ENCODE data around the gene LAPTM5. TPM values are rescaled to one million over a fixed set of nuclear protein-coding genes. Genes with fewer than 3 reads are reported as not detected.

Gene LAPTM5
- total and polyA plus RNA-seq, 2 of the 8 experiments (the other 6 are each of a cell fraction or from before 2014, with no cell fraction given): 0.37 to 1.4 TPM

GRCh38 chr1:30768830-30769718 is 11.5 kb upstream of the LAPTM5 start:
- Histone ChIP-seq H3K56ac (replicated peaks; ENCODE audit: insufficient read length, low read depth, low read length) (no peak overlapping the region), H3K79me1 (ENCODE audit: low read depth, low read length) (no peaks in the 10 kb centered on the region), H3K9ac (replicated peaks in 1 of 4; ENCODE audit: extremely low read depth in 1 of 4, low read depth in 3 of 4, low read length in 3 of 4) (no peak overlapping the region), H4K8ac (ENCODE audit: extremely low read depth, insufficient read depth, low read length) (no peak overlapping the region; the same call in 1 of the 2 replicates), H3K9me3 (ENCODE audit: insufficient read depth in 2 of 2, low read depth in 1 of 2, low read length in 1 of 2) (no peaks in the 10 kb centered on the region), H3K4me1 (replicated peaks in 1 of 4; ENCODE audit: control insufficient read depth in 3 of 4, insufficient read depth in 4 of 4, low read length in 3 of 4) (no peaks in the 10 kb centered on the region; a peak in 1 of 7 replicates), H3K27me3 (replicated peaks in 1 of 4; ENCODE audit: control insufficient read depth in 3 of 4, extremely low read depth in 1 of 4, insufficient read depth in 3 of 4, low read length in 3 of 4) (no peaks in the 10 kb centered on the region), H3K79me2 (ENCODE audit: control insufficient read depth in 1 of 2, insufficient read depth in 2 of 2, low read length in 2 of 2) (no peaks in the 10 kb centered on the region), H3K23me2 (ENCODE audit: low read depth, low read length) (no peaks in the 10 kb centered on the region), H3K27ac (ENCODE audit: low read depth, low read length) (no peak overlapping the region), H3K4ac (replicated peaks; ENCODE audit: insufficient read length, low read depth, low read length) (no peak overlapping the region), H3K18ac (ENCODE audit: extremely low read depth, low read length) (no peak overlapping the region), H3K4me2 (ENCODE audit: insufficient read depth in 1 of 2, low read depth in 2 of 2, low read length in 2 of 2) (no peak overlapping the region), H4K20me1 (replicated peaks in 1 of 2; ENCODE audit: control insufficient read depth in 1 of 2, insufficient read depth in 2 of 2, low read length in 2 of 2) (no peaks in the 10 kb centered on the region), H3K23ac (ENCODE audit: insufficient read length) (no peak overlapping the region), H2BK15ac (ENCODE audit: low read length) (no peak overlapping the region), H2BK5ac (ENCODE audit: low read depth, low read length) (no peak overlapping the region), H4K91ac (replicated peaks; ENCODE audit: insufficient read length, low read length) (no peak overlapping the region), H2AK5ac (ENCODE audit: low read depth, low read length) (no peak overlapping the region), H2AFZ (ENCODE audit: low read length) (no peak overlapping the region), H3K14ac (ENCODE audit: insufficient read length) (no peak overlapping the region), H2BK20ac (ENCODE audit: low read length) (no peak overlapping the region), H2BK120ac (replicated peaks; ENCODE audit: low read depth, low read length) (no peak overlapping the region), H4K5ac (ENCODE audit: insufficient read length, low read depth, low read length) (no peak overlapping the region), H3K36me3 (ENCODE audit: control insufficient read depth in 2 of 4, insufficient read depth in 4 of 4, low read length in 3 of 4) (no peaks in the 10 kb centered on the region), H3K4me3 (ENCODE audit: extremely low read depth in 1 of 4, insufficient read depth in 2 of 4, low read depth in 3 of 4, low read length in 4 of 4) (no peak overlapping the region), H2BK12ac (ENCODE audit: low read depth, low read length) (no peak overlapping the region)
- POLR2A ChIA-PET (ENCODE audit: partially characterized antibody): no interaction called here
- WGBS, 2 experiments (ENCODE audit: extremely low coverage in 1 of 2, insufficient coverage in 1 of 2, insufficient read length in 1 of 2, insufficient replicate concordance in 2 of 2, low coverage in 1 of 2, low lambda C conversion rate in 2 of 2, missing lambda C conversion rate in 1 of 2): 86% methylated on average over 20 of the region's 20 CpGs; no CpG with 5 or more reads in 1 of the 2 experiments
- no peak for FAIRE-seq
- DNase-seq (ENCODE audit: low read depth in 1 of 2, low spot score in 2 of 2): no peak
- CTCF ChIA-PET (ENCODE audit: partially characterized antibody): interaction anchor here (0.9 to 51.2 kb wide), 5 partner anchors 10 to 142 kb away, joined by 3 to 1640 read pairs (median 10); partner anchors contain the start of genes LAPTM5 and MATN1
- no peak for TF ChIP-seq PHF8 (conservative IDR thresholded peaks at IDR 0.05; ENCODE audit: low read depth, low read length)
- no peak for TF ChIP-seq SAP30 (IDR thresholded peaks at IDR 0.05; ENCODE audit: insufficient read depth, insufficient replicate concordance, low read length)
- no peak for TF ChIP-seq FOSL1 (IDR thresholded peaks at IDR 0.05; ENCODE audit: insufficient read depth, low read depth, low read length)
- TF ChIP-seq CTCF (IDR thresholded peaks at IDR 0.05; ENCODE audit: control extremely low read depth in 1 of 3, insufficient read depth in 1 of 3, low read depth in 1 of 3, low read length in 3 of 3): no peak
- no peak for TF ChIP-seq JUN (IDR thresholded peaks at IDR 0.05; ENCODE audit: low read depth, low read length)
- no peak for TF ChIP-seq YY1 (IDR thresholded peaks at IDR 0.05; ENCODE audit: low read depth, low read length)
- TF ChIP-seq RXRA (IDR thresholded peaks at IDR 0.05; ENCODE audit: insufficient read depth, low read depth, low read length): no peak
- no peak for TF ChIP-seq KDM5A (IDR thresholded peaks at IDR 0.05; ENCODE audit: low read length)
- TF ChIP-seq RFX5 (IDR thresholded peaks at IDR 0.05; ENCODE audit: borderline replicate concordance, low read depth, low read length): no peak
